Epithelial cell of proximal tubule (primary cell): Measurements from ENCODE around the gene METTL16. TPM values are rescaled to one million over a fixed set of nuclear protein-coding genes. Genes with fewer than 3 reads are reported as not detected.

Experiments
- DNase-seq: peaks from one replicate; pipeline ENCODE4 v3.0.0-alpha.2; 2011; ENCODE audit warnings: low read depth
- H3K4me3 ChIP-seq: 2 replicates; pipeline ENCODE4 v1.5.1; 2011; ENCODE audit warnings: low read depth, mild to moderate bottlenecking, low read length
- CTCF ChIP-seq: conservative IDR thresholded peaks from 2 replicates; pipeline ENCODE4 v1.5.1; 2012; ENCODE audit warnings: low read depth, mild to moderate bottlenecking, low read length
- total RNA-seq: library from RNA; depleted of rRNA; stranded (reverse); fragments of >200 nt; gene quantifications from 2 replicates; pipeline ENCODE4 v1.2.3, GENCODE V29; 2015

Gene METTL16
- total RNA-seq, 1 donor from 2014 or later = 18.0 TPM

- TF ChIP-seq CTCF = no peak
- DNase-seq = no peak
Measured at GRCh38 chr17:2400474-2400866, 111.2 kb downstream of the METTL16 start.

GRCh38 chr17:2399572-2400473, 111.9 kb downstream of the METTL16 start:
- H3K4me3 ChIP-seq = peak overlapping the region; percentile 86
- no peak for DNase-seq
- no peak for TF ChIP-seq CTCF

More at GRCh38 chr17:2400474-2400866, 111.2 kb downstream of the METTL16 start:
- peak overlapping the region; percentile 86 for H3K4me3 ChIP-seq

- peak overlapping the region; percentile 86 for H3K4me3 ChIP-seq
- TF ChIP-seq CTCF = no peak
- no peak for DNase-seq
Measured at GRCh38 chr17:2398655-2399571, 112.8 kb downstream of the METTL16 start.

- H3K4me3 ChIP-seq = peak overlapping the region; percentile 86
- TF ChIP-seq CTCF = no peak
- no peak for DNase-seq
Measured at GRCh38 chr17:2398182-2398581, 113.5 kb downstream of the METTL16 start.

- no peak for TF ChIP-seq CTCF
- peak overlapping the region; percentile 86 for H3K4me3 ChIP-seq
- DNase-seq = no peak
Measured at GRCh38 chr17:2397247-2398171, 114.2 kb downstream of the METTL16 start.
